Measurements from ENCODE around the gene SOCS6.

The SOCS6 gene

DNA sequence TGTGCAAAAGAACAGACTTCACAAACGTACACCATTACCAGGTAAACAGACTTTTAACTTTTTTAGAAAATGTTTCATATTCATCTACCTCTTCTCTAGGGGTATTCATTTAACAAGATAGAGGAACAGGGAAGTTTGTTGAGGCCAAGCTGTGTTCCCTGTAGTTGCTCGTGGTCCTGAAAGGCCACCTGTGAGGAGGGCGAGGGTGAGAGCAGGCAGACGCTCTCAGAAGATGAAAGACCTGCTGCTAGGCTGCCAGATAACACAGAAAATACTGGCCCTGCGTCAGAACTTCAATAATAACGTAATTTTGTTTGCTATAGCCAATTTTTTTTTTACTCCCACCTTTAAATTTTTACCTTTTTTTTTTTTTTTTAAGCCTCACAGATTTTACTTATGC, 42.0 kb downstream of the SOCS6 start:
- TF ChIP-seq, protein P1, sequence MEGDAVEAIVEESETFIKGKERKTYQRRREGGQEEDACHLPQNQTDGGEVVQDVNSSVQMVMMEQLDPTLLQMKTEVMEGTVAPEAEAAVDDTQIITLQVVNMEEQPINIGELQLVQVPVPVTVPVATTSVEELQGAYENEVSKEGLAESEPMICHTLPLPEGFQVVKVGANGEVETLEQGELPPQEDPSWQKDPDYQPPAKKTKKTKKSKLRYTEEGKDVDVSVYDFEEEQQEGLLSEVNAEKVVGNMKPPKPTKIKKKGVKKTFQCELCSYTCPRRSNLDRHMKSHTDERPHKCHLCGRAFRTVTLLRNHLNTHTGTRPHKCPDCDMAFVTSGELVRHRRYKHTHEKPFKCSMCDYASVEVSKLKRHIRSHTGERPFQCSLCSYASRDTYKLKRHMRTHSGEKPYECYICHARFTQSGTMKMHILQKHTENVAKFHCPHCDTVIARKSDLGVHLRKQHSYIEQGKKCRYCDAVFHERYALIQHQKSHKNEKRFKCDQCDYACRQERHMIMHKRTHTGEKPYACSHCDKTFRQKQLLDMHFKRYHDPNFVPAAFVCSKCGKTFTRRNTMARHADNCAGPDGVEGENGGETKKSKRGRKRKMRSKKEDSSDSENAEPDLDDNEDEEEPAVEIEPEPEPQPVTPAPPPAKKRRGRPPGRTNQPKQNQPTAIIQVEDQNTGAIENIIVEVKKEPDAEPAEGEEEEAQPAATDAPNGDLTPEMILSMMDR (IDR thresholded peaks at IDR 0.05; ENCODE audit: control insufficient read depth, insufficient read depth, low read depth, low read length, missing control alignments): no peak
- no peak overlapping the region for H3K4me3 ChIP-seq (ENCODE audit: control insufficient read depth, low read depth, low read length)
- DNase-seq (ENCODE audit: low read depth): no peak

DNA sequence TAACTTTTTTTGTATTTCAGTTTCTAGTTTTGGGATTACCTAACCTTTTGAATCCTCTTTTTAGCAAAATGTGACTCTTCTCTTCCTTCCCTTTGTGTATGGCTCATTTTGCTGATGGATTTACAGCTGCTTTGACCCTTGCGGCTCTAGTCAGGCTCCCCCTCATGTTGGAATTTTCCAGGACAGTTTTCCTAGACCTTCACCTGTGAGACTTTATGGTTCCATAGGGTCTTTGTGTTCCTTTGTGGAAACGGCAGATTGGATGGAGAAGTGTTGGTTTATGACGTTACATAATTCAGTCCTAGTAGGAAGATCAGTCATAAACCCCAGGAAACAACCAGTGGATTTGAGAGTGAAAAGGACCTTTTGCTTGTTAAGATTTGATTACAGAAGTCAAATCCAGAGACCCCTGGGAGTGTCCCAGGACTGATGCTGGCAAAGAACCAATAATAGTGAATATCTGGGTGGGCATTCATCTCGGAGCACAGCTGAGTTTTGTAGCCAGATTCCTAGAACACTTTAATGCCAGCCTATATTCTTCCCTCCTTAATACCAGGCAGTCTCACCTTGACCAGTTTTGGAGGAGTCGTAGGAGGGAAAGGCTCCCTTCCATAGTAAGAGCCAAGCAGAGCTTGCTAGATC, 42.7 kb downstream of the SOCS6 start:
- DNase-seq (ENCODE audit: low read depth): no peak
- TF ChIP-seq, protein P1 (IDR thresholded peaks at IDR 0.05; ENCODE audit: control insufficient read depth, insufficient read depth, low read depth, low read length, missing control alignments): no peak
- H3K4me3 ChIP-seq (ENCODE audit: control insufficient read depth, low read depth, low read length): no peak overlapping the region

DNA sequence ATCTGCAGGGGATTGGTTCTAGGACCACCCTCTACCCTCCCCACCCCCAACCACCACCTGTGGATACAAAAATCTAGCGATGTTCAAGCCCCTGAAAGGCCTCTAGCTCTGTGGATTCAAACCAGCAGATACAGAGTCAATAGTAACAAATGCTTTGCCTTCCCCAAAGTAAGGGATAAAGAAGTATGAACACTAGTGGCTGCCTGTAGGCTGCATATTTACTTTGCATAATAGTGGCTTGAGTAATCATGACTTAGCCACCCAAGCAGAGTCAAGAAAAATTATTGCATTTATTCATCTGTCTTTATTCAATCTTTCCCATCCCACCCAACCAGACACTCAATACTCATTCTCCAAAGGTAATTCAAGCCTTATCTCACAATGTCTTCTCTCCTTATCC, 43.8 kb downstream of the SOCS6 start:
- TF ChIP-seq, protein P1 (IDR thresholded peaks at IDR 0.05; ENCODE audit: control insufficient read depth, insufficient read depth, low read depth, low read length, missing control alignments): no peak
- no peak overlapping the region for H3K4me3 ChIP-seq (ENCODE audit: control insufficient read depth, low read depth, low read length)
- DNase-seq (ENCODE audit: low read depth): no peak

DNA sequence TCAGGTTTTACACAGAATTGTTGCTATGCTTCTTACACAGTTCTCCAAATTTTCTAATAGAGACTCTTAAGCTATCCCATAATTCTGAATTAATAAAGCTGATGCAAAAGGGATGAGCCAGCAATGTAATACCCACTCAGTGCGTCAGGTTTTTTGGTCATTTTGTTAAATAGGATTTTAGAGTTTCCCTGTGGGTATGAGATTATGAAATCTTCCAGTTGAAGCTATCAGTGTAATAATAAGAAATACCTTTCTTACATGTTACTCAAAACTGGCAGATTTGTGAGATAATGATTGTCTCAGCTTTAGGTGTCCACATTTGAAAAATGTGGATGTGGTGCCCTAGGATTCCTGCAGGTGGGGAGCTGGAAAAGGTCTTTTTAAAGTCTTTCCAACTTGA, 44.5 kb downstream of the SOCS6 start:
- TF ChIP-seq, protein P1 (IDR thresholded peaks at IDR 0.05; ENCODE audit: control insufficient read depth, insufficient read depth, low read depth, low read length, missing control alignments): no peak
- no peak for DNase-seq (ENCODE audit: low read depth)
- no peak overlapping the region for H3K4me3 ChIP-seq (ENCODE audit: control insufficient read depth, low read depth, low read length)

DNA sequence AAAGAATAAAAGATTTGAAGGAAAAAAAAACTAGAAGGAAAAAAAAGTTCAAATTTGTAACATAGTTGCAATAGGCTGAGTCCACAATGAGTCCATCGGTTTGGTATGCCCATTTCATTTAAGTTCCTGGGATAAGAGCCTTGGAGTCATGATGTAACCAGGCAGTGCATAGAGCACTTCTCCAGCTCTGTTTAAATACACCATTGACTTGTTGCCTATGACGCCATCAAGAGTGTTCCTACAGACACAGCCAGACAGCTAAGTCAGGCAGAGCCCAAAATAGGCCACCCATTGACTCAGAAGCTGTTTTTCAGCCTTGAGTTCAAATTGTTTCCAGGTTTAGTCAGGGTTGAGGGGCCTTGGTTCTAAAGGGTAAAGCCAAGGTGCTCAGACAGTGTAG, 44.9 kb downstream of the SOCS6 start:
- peak; percentile 97 for DNase-seq (ENCODE audit: low read depth)
- no peak overlapping the region for H3K4me3 ChIP-seq (ENCODE audit: control insufficient read depth, low read depth, low read length)
- TF ChIP-seq, protein P1 (IDR thresholded peaks at IDR 0.05; ENCODE audit: control insufficient read depth, insufficient read depth, low read depth, low read length, missing control alignments): no peak

DNA sequence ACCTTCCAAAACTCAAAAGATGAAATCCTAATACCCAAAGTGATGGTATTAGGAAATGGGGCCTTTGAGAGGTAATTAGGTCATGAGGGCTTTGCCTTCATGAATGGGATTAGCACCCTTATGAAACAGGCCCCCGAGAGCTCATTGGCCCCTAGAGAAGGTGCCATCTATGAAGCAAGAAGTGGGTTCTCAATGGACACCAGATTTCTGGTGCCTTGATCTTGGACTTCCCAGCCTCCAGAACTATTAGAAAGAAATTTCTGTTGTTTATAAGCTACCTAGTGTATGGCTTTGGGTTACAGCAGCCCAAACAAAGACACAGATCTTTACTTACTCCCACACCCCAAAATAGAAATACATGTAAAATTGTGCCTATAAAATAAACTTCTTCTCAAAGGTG, 45.4 kb downstream of the SOCS6 start:
- DNase-seq (ENCODE audit: low read depth): no peak
- TF ChIP-seq, protein P1 (IDR thresholded peaks at IDR 0.05; ENCODE audit: control insufficient read depth, insufficient read depth, low read depth, low read length, missing control alignments): no peak
- H3K4me3 ChIP-seq (ENCODE audit: control insufficient read depth, low read depth, low read length): no peak overlapping the region

Measured in AG09309 (cell line).